Medulla oblongata (tissue), 1 donor: ENCODE results near the gene MT1E.

Source experiments
- DNase-seq: peaks from one replicate; pipeline ENCODE4 v3.0.0-alpha.2; 2015; ENCODE audit errors: extremely low spot score

The MT1E gene

DNA sequence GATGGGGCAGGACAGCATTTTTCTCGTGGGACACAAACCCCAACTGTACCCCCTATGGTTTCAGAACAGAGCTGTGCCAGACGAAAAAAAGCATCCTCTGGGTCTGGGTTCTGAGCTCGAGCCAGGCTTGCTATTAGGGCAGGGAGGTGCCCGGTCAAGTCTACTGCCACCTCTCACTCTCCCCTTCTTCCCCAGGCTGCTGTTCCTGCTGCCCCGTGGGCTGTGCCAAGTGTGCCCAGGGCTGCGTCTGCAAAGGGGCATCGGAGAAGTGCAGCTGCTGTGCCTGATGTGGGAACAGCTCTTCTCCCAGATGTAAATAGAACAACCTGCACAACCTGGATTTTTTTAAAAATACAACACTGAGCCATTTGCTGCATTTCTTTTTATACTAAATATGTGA lies 1.1 kb downstream of the MT1E start:
- no peak for DNase-seq

DNA sequence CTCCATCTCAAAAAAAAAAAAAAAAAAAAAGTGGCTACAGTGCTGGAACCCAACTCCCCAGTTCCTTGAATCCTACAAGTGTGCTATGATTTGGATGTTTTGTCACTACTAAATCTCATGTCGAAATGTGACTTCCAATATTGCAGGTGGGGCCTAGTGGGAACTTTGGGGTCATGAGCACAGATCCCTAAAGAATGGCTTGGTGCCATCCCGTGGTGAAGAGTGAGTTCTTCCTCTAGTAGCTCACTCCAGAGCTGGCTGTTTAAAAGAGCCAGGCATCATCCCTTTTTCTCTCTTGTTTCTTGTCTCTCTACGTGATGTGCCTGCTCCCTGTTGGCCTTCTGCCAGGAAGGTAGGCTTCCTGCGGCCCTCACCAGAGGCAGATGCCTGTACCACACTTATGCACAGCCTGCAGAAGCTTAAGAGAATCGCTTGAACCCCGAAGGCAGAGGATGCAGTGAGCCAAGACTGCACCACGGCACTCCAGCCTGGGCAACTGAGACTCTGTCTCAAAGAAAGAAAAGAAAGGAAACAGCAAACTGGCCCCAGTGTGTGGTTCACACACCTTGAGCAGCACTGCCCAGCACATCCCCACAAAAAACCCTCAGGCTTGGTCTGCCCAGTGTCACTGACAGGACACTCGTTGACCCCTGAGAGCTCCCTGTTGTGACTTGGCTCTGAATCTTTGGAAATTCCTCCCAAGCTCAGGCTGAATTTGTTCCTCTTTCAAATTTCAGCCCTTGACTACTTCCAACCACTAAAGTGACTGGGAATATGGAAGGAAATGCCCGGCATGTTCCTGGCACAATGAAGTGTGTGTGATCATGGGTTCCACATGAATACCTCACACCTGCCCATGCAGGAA lies 3.1 kb downstream of the MT1E start:
- DNase-seq: no peak

DNA sequence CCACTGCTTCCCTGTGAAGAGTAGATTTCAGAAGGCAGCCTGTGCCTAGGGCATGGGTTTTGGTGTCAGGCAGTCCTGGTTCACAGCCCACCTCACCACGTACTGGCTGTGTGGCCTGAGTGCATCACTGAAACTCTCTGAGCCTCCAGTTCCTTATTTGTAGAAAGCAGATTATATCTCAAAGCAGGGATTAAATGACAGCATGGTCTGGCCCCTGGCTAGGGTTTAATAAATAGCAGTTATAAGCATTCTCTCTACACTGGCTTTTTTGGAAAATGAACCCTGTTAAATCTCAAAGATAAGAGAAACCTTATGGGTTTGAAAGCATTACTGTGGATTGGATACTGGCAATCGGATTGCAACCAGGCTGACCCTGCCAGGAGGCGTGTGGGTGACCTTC lies 4.0 kb downstream of the MT1E start:
- DNase-seq: no peak

DNA sequence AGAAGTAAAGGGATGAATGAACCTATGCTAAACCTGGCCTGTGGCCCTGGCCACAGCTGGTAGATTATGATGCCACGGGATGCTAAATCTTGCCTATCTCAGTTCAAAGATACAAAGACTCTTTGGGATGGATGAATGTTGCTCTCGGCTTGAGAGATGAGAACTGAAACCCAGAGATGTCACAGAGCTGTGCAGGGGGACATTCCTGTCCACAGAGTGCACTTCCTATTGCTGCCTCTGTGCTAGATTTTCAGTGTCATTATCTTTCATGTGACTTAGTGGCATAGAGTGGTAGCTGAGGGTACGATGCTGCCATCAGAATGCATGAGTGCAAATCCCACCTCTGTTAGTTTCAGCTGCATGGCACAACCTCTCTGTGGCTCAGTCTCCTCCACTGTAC lies 4.6 kb downstream of the MT1E start:
- DNase-seq: no peak

DNA sequence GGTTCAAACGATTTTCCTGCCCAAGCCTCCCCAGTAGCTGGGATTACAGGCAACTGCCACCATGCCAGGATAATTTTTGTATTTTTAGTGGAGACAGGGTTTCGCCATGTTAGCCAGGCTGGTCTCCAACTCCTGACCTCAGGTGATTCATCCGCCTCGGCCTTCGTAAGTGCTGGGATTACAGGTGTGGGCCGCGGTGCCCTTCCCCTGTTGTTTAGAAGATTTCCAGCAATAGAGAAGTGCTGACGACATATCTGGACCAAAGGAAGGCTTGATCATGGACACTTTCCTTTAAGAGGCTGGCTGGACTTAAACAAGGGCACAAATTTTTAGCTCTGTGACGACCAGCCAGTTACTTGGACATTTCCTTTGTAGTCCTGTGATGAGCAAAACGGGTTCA lies 5.6 kb downstream of the MT1E start:
- DNase-seq: no peak

DNA sequence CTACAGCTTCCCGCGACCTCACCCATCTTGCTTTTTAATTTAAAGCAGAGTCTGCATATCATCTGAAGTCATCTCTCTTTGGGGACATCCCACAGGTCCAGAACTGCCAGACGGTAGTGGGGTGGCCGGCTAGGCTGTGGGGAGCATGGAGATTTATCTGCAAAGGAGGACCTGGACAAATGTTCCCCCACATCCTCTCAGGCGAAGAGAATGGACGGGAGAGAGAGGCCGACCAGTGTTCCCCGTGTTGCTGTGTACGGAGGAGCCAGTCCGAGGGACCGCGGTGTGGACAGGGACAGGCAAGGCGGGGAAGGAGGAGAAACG lies 6.2 kb downstream of the MT1E start:
- no peak for DNase-seq

DNA sequence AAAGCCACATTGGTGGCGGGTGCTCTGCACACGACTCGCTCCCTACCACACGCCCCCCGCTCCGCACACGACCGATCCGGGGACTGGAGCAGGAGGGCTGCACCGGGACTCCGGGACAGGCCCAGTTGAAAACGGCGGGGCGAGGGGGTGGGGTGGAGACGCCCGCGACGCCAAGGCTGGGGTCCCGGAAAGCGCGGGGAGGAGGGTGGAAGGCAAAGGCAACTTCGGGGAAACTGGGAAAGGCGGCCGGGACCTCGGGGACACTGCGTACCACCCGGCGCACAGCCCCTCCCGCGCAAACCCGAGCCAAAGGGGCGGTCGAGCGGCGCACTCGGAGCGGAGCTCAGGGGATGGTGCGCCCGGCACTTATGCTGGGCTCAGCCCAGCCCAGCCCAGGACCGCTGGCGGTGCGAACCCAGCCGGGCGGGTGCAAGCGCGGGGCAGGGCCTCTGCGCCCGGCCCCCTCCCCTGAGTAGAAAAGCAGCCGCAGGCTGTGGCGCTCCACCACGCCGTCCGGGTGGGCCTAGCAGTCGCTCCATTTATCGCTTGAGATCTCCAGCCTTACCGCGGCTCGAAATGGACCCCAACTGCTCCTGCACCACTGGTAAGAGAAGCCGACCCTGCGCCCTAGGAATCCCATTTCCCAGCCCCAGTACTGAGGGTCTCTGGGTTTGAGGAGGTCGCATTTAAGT lies 6.7 kb downstream of the MT1E start, which contains the start of gene MT1M:
Gene MT1M (plus strand): TSS at position 504 of the 692 bp plus-strand sequence. CDS start 73 bp downstream, at position 577.
- peak; percentile 40 for DNase-seq

DNA sequence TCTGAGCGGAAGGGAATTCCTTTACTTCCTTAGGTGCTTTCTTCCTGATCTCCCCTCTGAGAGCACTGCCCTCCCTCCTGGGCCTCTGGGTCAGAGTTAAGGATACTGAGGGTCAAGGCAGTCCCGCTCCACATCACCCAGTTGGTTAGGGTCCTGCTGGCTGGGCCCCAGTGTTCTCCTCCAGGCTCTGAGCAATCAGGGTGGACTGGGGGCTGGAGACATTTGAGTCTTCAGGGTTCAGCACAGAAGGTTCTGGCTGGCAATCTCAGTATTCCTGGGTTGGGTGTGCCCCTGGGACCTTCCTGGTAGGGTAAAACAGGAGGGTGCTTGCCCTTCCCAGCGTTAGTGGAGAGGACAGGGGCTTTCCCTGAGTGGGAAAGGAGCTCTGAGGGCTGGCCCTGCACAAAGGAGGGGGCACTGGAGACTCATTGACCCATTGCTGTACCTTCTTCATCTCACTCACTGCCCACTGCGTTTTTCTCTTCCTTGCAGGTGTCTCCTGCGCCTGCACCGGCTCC lies 7.3 kb downstream of the MT1E start:
- DNase-seq: no peak

DNA sequence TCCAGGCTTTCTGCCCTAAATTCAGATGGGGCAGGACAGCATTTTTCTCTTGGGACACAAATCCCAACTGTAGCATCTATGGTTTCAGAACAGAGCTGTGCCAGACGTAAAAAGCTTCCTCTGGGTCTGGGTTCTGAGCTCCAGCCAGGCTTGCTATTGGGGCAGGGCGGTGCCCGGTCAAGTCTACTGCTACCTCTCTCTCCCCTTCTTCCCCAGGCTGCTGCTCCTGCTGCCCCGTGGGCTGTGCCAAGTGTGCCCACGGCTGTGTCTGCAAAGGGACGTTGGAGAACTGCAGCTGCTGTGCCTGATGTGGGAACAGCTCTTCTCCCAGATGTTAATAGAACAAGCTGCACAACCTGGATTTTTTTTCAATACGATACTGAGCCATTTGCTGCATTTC lies 8.0 kb downstream of the MT1E start:
- DNase-seq: no peak

DNA sequence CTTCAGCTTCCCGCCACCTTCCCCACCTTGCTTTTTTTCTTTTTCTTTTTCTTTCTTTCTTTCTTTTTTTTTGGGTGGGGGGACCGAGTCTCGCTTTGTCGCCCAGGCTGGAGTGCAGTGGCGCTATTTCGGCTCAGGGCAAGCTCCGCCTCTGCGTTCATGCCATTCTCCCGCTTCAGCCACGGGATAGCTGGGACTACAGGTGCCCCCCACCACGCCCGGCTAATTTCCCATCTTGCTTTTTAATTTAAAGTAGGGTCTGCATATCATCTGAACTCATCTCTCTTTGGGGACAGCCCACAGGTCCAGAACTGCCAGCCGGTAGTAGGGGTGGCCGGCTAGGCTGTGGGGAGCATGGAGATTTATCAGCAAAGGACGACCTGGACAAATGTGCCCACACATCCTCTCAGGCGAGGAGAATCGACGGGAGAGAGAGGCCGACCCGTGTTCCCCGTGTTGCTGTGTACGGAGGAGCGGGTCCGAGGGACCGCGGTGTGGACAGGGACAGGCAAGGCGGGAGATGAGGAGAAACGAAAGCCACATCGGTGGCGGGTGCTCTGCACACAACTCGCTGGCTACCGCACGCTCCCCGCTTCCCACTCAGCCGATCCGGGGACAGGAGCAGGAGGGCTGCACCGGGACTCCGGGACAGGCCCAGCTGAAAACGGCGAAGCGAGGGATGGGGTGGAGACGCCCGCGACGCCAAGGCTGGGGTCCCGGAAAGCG lies 9.3 kb downstream of the MT1E start:
- DNase-seq: no peak

DNA sequence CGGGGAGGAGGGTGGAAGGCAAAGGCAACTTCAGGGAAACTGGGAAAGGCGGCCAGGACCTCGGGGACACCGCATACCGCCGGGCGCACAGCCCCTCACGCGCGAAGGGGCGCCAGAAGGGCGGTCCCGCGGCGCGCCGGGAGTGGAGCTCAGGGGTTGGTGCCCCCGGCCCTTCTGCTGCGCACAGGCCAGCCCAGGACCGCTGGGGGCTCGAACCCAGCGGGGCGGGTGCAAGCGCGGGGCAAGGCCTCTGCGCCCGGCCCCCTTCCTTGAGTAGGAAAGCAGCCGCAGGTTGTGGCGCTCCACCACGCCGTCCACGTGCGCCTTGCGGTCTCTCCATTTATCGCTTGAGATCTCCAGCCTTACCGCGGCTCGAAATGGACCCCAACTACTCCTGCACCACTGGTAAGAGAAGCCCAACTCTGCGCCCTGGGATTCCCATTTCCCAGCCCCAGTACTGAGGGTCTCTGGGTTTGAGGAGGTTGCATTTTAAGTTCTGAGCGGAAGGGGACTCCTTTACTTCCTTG lies 9.9 kb downstream of the MT1E start:
- DNase-seq: no peak

DNA sequence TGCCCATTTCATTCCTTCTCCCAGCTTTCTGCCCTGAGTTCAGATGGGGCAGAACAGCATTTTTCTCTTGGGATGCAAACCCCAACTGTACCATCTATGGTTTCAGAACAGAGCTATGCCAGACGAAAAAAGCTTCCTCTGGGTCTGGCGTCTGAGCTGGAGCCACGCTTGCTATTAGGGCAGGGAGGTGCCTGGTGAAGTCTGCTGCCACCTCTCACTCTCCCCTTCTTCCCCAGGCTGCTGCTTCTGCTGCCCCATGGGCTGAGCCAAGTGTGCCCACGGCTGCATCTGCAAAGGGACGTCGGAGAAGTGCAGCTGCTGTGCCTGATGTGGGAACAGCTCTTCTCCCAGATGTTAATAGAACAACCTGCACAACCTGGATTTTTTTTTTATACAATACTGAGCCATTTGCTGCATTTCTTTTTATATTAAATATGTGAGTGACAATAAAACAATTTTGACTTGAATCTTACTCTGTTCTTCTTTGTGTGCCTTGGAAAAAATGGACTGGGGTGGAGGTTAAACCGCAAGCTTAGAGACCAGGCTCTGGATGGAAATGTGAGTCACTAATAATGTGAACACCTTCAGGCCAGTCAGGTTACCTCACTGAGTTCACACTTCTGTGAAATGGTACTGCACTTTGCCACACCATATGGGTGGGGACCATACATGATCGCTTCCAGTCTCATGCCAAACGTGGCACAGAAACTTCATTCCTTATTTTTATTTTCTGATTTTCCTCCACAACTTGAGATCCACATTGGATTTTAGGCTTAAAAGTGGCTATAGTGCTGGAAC lies 11.2 kb downstream of the MT1E start:
- DNase-seq: no peak

DNA sequence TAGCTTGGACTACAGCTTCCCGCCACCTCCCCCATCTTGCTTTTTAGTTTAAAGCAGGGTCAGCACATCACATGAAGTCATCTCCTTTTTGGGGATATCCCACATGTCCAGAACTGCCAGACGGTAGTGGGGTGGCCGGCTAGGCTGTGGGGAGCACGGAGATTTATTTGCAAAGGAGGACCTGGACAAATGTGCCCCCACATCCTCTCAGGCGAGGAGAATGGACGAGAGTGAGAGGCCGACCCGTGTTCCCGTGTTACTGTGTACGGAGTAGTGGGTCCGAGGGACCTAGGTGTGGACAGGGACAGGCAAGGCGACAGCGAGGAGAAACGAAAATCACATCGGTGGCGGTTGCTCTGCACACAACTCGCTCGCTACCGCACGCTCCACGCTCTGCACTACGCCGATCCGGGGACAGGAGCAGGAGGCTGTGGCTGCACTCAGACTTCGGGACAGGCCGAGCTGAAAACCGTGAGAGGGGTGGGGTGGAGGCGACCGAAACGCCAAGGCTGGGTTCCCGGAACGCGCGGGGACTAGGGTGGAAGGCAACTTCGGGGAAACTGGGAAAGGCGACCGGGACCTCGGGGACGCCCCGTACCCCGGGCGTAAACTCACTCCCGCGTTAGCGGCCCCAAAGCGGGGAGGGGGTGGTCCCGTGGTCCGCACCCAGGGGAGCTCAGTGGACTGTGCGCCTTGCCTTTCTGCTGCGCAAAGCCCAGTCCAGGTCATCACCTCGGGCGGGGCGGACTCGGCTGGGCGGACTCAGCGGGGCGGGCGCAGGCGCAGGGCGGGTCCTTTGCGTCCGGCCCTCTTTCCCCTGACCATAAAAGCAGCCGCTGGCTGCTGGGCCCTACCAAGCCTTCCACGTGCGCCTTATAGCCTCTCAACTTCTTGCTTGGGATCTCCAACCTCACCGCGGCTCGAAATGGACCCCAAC lies 12.5 kb downstream of the MT1E start, which contains the start of gene MT1A:
Gene MT1A (plus strand): TSS at position 853 of the 937 bp plus-strand sequence. CDS start 73 bp downstream, at position 926.
- DNase-seq: peak; percentile 25

DNA sequence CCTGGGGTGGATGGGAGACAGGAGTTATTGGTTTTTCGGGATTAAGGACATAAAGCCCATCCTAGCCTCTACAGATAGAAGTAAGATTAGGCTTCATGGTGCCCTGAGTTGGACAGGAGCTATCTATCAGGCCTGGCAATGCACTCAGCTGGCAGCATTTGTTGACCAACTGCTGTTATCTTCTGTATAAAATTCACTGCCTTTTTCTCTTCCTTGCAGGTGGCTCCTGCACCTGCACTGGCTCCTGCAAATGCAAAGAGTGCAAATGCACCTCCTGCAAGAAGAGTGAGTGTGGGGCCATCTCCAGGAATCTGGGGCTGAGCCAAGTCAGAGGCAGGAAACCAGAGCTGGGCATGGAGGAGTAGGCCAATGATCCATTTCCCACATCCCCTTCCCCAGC lies 13.5 kb downstream of the MT1E start:
- no peak for DNase-seq

DNA sequence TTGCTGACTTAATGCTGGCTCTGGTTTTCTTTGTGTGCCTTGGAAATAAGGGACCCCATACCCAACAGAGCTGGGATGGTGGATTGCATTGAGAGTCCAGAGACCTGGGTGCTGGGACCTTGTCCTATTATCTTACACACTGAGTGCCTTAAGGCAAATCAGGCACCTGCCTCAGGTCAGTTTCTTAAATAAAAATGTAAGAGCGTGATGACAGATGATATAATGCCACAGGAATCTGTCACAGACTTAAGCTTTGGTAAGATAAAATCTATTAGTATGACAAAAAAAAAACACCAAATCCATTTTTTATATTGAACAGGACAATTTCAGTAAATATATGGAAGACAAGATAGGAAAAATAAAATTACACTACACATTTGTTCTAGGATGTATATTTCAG lies 14.5 kb downstream of the MT1E start:
- DNase-seq: no peak

DNA sequence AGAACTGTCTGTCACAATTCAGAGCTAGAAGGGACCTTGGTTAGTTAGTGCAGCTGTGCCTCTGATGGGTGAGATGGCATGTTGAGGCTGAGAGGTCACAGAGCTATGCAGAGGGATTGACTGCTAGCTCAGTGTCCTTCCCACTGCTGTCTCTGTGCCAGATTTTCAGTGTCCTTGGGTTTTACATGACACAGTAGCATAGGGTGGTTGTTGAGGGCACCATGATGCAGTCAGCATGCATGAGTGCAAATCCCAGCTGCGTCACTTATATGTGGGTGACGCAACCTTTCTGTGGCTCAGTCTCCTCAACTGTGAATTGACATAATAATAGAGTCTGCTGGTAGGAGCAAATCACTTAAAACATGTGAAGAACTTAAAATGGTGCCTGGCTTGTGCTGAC lies 15.6 kb downstream of the MT1E start:
- no peak for DNase-seq

DNA sequence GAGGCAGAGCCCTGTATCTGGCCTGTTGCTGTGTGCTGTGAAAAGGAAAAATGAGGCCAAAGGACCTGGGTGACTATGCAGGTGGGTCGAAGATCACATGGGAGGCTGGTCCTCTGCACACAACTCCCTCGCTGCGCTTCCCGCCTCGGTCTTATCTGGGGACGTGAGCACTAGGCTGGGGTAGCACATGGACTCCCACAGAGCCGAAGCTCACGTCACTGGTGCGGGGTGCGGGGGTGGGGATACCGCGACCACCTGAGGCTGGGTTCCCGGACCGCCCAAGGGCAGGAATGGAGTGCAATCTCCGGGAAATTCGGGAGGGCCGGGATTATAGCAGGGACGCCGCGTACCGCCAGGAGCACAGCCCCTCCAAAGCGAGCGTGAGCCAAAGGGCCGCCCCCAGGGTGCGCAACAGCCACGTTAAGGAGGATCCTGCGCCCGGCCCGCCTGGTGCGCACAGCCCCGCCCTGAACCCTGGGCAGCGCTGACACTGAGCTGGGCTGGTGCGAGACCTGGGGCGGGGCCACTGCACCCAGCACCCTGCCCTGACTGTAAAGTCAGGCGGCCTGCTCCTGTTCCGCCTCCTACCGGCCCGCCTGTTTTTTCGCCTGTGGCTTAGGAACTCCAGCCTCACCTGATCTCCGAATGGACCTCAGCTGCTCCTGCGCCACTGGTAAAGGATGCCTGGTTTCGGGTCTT lies 17.6 kb downstream of the MT1E start:
- no peak for DNase-seq

DNA sequence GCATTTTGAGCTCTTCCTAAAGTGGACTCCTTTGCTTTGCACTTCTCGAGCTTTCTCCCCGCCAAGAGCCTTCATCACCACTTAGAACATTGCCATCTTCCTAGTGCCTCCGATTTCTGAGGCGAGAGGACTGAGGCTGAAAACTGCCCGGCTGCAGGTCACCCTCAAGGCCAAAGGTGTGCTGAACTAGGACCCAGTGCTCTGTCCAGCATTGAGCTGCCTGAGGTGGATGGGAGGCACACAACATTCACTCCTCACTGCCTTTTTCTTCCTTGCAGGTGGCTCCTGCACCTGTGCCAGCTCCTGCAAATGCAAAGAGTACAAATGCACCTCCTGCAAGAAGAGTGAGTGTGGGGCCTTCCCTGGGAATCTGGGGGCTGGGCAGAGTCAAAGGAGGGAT lies 18.3 kb downstream of the MT1E start:
- DNase-seq: no peak

DNA sequence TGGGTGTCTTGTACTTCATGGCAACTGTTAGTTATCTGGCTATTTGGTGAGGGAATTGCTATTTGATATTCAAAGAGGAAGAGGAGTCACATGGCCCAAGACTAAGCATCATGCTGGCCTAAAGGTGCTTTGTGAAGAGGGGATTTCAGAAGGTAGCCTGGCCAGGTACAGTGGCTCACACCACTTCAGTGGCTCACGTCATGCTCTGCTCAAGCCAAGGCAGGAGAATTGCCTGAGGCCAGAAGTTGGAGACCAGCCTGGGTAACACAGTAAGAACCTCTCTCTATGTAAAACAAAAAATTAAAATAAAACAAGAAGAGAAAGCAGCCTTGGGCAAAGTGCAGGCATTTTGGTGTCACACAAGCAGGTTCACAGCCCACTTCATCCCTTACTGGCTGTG lies 19.7 kb downstream of the MT1E start:
- DNase-seq: no peak

DNA sequence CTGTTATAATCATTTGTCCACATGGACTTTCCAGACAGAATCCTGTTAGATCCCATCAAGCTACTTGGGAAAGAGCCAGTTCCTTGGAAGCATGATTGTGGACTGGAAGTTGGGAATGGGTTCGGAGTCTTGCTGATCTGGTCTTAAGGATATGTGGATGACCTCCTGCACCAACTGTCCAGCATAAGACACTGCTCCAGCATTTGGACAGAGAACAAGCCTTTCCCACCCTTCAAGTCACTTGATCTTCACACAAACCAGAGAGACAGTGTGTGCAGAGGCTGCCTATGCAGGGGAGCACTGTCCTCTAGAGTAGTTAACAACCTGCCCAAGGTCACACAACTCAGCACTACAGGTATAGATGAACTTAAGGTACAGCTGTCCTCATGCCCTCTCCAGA lies 20.3 kb downstream of the MT1E start:
- no peak for DNase-seq
